ENCODE data around the gene GRN. TPM values are rescaled to one million over a fixed set of nuclear protein-coding genes. Genes with fewer than 3 reads are reported as not detected.

GRN gene
- total RNA-seq, 4 donors from 2014 or later, result 169 to 313 (median 260) TPM

DNA sequence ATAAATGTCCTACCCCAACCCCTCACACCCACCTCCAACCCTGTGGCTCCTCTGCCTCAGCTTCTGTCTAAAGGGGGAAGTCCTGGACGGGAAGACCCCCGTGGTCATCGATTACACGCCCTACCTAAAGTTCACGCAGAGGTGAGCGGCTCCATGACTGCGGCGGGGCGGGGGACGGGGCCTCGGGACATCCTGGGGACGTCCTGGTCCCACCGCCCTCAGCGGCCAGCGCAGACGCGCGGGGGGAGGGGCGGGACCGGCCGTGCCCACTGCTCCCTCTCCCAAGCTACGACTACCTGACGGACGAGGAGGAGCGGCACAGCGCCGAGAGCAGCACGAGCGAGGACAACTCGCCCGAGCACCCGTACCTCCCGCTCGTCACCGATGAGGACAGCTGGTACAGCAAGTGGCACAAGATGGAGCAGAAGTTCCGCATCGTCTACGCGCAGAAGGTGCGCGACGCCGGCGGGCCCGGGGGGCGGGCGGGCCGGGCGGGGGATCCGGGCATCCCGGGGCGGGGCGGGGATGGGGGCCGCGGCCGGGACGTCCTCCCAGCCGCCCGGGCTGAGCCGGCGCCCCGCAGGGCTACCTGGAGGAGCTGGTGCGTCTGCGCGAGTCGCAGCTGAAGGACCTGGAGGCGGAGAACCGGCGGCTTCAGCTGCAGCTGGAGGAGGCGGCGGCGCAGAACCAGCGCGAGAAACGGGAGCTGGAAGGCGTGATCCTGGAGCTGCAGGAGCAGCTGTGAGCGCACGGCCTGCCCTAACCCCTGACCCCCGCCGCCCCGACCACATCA lies 30.0 kb upstream of the GRN start:
- DNase-seq (ENCODE audit: extremely low spot score), result no peak
- H3K27ac ChIP-seq (replicated peaks in 1 of 4), result no peak overlapping the region
- peaks cover 5 to 25% (median 18%) of the 10 kb centered on the region in 4 donors for H3K4me1 ChIP-seq
- no peaks in the 10 kb centered on the region for H3K9me3 ChIP-seq
- WGBS, result 7% methylated on average over 6 of the region's 81 CpGs
- intact Hi-C loops (cut with DNase I), result no loop called here
- H3K4me3 ChIP-seq, result peak overlapping the region; percentile 32 to 56 (median 36)
- peaks cover 9 to 69% (median 39%) of the 10 kb centered on the region in 4 donors for H3K27me3 ChIP-seq
- H3K36me3 ChIP-seq, result peaks cover 7 to 12% (median 10%) of the 10 kb centered on the region in 4 donors
- TF ChIP-seq, protein P1, sequence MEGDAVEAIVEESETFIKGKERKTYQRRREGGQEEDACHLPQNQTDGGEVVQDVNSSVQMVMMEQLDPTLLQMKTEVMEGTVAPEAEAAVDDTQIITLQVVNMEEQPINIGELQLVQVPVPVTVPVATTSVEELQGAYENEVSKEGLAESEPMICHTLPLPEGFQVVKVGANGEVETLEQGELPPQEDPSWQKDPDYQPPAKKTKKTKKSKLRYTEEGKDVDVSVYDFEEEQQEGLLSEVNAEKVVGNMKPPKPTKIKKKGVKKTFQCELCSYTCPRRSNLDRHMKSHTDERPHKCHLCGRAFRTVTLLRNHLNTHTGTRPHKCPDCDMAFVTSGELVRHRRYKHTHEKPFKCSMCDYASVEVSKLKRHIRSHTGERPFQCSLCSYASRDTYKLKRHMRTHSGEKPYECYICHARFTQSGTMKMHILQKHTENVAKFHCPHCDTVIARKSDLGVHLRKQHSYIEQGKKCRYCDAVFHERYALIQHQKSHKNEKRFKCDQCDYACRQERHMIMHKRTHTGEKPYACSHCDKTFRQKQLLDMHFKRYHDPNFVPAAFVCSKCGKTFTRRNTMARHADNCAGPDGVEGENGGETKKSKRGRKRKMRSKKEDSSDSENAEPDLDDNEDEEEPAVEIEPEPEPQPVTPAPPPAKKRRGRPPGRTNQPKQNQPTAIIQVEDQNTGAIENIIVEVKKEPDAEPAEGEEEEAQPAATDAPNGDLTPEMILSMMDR (IDR thresholded peaks at IDR 0.05), result no peak
- no peak for TF ChIP-seq POLR2AphosphoS5 (IDR thresholded peaks at IDR 0.05)
- TF ChIP-seq EP300 (IDR thresholded peaks at IDR 0.05), result no peak
- TF ChIP-seq POLR2A (IDR thresholded peaks at IDR 0.05; ENCODE audit: low read depth), result no peak

DNA sequence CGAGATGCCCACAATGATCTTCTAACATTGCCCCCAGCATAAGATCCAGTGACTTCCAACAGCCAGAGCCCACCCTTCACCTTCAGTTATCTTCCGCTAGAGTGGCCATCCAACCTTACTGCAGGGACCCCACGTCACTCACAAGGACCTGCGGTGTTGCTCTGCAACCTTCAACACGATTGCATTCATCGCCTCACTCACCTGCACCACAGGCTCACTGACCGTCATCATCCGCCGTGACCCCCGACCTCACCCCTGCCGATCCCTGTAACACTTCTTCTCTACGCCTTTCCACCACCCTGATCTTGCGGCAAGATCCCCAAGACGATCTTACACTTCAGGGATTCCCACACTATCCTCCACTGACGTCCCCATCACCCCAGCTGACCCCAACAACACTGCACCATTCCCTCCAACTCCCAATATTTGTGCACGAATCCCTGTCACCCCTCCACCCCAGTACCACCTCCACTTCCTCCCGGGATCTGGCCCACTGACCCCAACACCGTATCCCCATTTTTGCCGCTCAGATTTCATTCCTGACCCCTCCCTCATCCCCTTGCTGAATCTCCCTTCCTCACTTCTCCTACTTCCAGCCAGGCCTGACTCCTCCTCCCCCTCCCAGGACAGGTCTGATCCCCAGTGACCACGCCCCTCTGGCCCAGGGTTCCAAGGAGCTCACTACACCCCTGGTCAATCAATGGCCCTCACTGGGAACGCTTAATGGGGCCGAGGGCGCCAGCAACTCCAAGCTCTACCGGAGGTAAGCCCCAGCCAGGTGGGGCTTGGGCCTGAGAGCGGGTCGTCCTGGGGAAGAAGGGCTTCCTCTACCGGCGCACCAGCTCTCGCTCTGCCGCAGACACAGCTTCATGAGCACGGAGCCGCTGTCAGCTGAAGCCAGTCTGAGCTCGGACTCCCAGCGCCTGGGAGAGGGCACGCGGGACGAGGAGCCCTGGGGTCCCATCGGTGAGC lies 29.1 kb upstream of the GRN start:
- TF ChIP-seq EP300 (IDR thresholded peaks at IDR 0.05) (no peak), POLR2AphosphoS5 (IDR thresholded peaks at IDR 0.05) (no peak), POLR2A (IDR thresholded peaks at IDR 0.05; ENCODE audit: low read depth) (no peak)
- TF ChIP-seq, protein P1 (IDR thresholded peaks at IDR 0.05), result no peak
- Histone ChIP-seq H3K36me3 (peaks cover 16 to 22% (median 20%) of the 10 kb centered on the region in 4 donors), H3K9me3 (no peaks in the 10 kb centered on the region), H3K27ac (replicated peaks in 1 of 4) (no peak overlapping the region), H3K27me3 (peaks cover 9 to 69% (median 39%) of the 10 kb centered on the region in 4 donors), H3K4me3 (peak overlapping the region in 2 of 4 donors; percentile 32 to 40), H3K4me1 (peaks cover 5 to 25% (median 18%) of the 10 kb centered on the region in 4 donors)
- intact Hi-C loops (cut with DNase I), result no loop called here
- DNase-seq (ENCODE audit: extremely low spot score), result no peak
- 17% methylated on average over 31 of the region's 38 CpGs for WGBS

DNA sequence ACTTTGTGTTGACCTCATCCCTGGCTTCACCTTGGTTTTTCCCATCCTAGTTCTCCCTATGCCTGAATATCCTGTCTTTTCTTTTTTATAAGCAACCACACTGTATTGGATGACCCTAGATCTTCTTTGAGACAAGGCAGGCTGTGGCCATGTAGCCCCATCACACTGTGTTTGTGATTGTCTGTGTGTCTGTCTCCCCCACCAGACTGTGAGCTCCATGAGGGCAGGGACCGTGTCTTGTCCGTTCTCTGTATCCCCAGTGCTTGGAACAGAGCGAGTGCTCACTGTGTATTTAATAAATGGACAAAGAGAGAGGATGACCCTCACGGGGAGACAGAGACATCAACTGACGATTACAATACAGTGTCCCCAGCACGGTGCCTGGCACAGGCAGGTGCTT lies 27.6 kb upstream of the GRN start:
- H3K27ac ChIP-seq (replicated peaks in 1 of 4), result no peak overlapping the region
- H3K27me3 ChIP-seq, result peaks cover 9 to 56% (median 39%) of the 10 kb centered on the region in 4 donors
- no peak for DNase-seq (ENCODE audit: extremely low spot score)
- H3K9me3 ChIP-seq, result no peaks in the 10 kb centered on the region
- intact Hi-C loops (cut with DNase I), result no loop called here
- TF ChIP-seq EP300 (IDR thresholded peaks at IDR 0.05) (no peak), POLR2AphosphoS5 (IDR thresholded peaks at IDR 0.05) (no peak)
- TF ChIP-seq, protein P1 (IDR thresholded peaks at IDR 0.05), result no peak
- H3K36me3 ChIP-seq, result peaks cover 24 to 37% (median 35%) of the 10 kb centered on the region in 4 donors
- no peak overlapping the region for H3K4me3 ChIP-seq
- WGBS, result 88% methylated on average over 6 of the region's 6 CpGs
- H3K4me1 ChIP-seq, result peaks cover 5 to 27% (median 23%) of the 10 kb centered on the region in 4 donors

DNA sequence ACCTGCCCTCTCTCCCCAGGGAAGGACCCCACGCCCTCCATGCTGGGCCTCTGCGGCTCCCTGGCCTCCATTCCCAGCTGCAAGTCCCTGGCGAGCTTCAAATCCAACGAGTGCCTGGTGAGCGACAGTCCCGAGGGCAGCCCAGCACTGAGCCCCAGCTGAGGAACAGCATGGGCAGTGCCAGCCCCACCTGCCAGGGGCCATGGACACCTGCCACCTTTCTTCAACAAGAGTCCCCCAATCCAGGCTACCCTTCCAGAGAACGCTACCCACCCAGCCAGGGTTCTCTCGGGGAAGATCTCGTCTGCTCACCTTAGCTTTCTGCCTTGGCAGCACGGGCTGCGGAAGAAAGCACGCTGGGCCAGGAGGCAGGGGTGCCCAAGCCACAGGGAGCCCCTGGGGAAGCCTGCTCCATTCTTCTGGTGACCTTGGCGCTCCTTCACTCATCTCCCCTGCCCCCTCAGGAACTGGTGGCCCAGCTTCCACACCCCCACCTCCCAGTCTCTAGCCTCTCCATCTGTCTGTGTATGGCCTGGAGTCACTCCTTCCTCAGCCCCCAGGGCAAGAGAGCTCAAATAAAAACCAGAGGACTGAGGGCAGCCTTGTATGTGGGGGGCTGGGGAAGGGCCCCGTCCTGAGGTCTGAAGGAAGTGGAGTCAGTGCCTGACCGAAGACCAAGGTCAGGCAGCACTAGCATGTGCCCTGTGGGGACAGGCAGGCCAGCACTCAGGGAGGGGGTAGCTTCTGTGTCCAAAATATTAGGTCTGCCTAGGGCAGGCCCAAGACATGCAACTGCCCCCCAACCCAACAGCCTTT lies 26.8 kb upstream of the GRN start:
- no peak for DNase-seq (ENCODE audit: extremely low spot score)

More for the DNA sequence above, 26.8 kb upstream of the GRN start:
- no peak overlapping the region for H3K27ac ChIP-seq (replicated peaks in 1 of 4)
- peaks cover 8 to 34% (median 31%) of the 10 kb centered on the region in 4 donors for H3K4me1 ChIP-seq
- H3K27me3 ChIP-seq, result peaks cover 9 to 49% (median 39%) of the 10 kb centered on the region in 4 donors
- 75% methylated on average over 8 of the region's 15 CpGs for WGBS
- H3K36me3 ChIP-seq, result peaks cover 24 to 39% (median 37%) of the 10 kb centered on the region in 4 donors
- no peaks in the 10 kb centered on the region for H3K9me3 ChIP-seq
- intact Hi-C loops (cut with DNase I), result no loop called here
- no peak overlapping the region for H3K4me3 ChIP-seq
- TF ChIP-seq EP300 (IDR thresholded peaks at IDR 0.05) (no peak), POLR2AphosphoS5 (IDR thresholded peaks at IDR 0.05) (no peak), POLR2A (IDR thresholded peaks at IDR 0.05; ENCODE audit: low read depth) (no peak)
- TF ChIP-seq, protein P1 (IDR thresholded peaks at IDR 0.05), result no peak
